Stimulated activated CD4-positive, alpha-beta T cell treated with anti-CD3 and anti-CD28 coated beads, TNF-alpha, amount 100 ng/mL, for 24 hours (primary cell): ENCODE measurements around the gene P2RY8.
"Not testable (repeated sequence)": the region's sequence is repeated elsewhere in the genome, so short reads cannot be mapped to it uniquely, and the experiment has no call there.

Experiments
- DNase-seq, 3 experiments: peaks; one replicate each; pipeline ENCODE4 v3.0.0-alpha.2; 2020; ENCODE audit warnings: low read depth in 3 of 3

P2RY8 gene

GRCh38 chrX:1537031-1537715, at the start of gene P2RY8:
Gene P2RY8, minus strand, starts transcription at chrX:1537185. Its CDS starts 70,627 bp downstream, at chrX:1466558.
- DNase-seq: peak; percentile 54 to 78 (median 64)

GRCh38 chrX:1584237-1585011, 47.4 kb upstream of the P2RY8 start:
- DNase-seq: no peak

GRCh38 chrX:1582686-1583437, 45.9 kb upstream of the P2RY8 start:
- DNase-seq: peak in 2 of 3 experiments; percentile 42 to 62

- peak; percentile 41 to 71 (median 65) for DNase-seq
Measured at GRCh38 chrX:1581132-1581531, 44.1 kb upstream of the P2RY8 start.

GRCh38 chrX:1578511-1579173, 41.7 kb upstream of the P2RY8 start:
- DNase-seq: no peak

GRCh38 chrX:1577845-1578244, 40.9 kb upstream of the P2RY8 start:
- no peak for DNase-seq

- DNase-seq: no peak
Measured at GRCh38 chrX:1576201-1576992, 39.4 kb upstream of the P2RY8 start.

GRCh38 chrX:1574181-1574580, 37.2 kb upstream of the P2RY8 start:
- not testable (repeated sequence) for DNase-seq

GRCh38 chrX:1564750-1565683, 28.0 kb upstream of the P2RY8 start:
- DNase-seq: no peak

GRCh38 chrX:1564077-1564476, 27.1 kb upstream of the P2RY8 start:
- DNase-seq: not testable (repeated sequence)

- DNase-seq: no peak
Measured at GRCh38 chrX:1561164-1561563, 24.2 kb upstream of the P2RY8 start.

- DNase-seq: no peak
Measured at GRCh38 chrX:1558761-1559468, 21.9 kb upstream of the P2RY8 start.

GRCh38 chrX:1557442-1557841, 20.5 kb upstream of the P2RY8 start:
- not testable (repeated sequence) for DNase-seq

GRCh38 chrX:1555370-1555769, 18.4 kb upstream of the P2RY8 start:
- DNase-seq: no peak

- DNase-seq: no peak
Measured at GRCh38 chrX:1554469-1555210, 17.7 kb upstream of the P2RY8 start.

- DNase-seq: no peak
Measured at GRCh38 chrX:1551959-1552546, 15.1 kb upstream of the P2RY8 start.

GRCh38 chrX:1546691-1547251, 9.8 kb upstream of the P2RY8 start:
- no peak for DNase-seq
